ENCODE results near the gene AKAP12.

- TF ChIP-seq CTCF (IDR thresholded peaks at IDR 0.05) = no peak
- no peak for TF ChIP-seq EZH2 (IDR thresholded peaks at IDR 0.05)
- no peak for TF ChIP-seq EZH2phosphoT487 (IDR thresholded peaks at IDR 0.05)
Observed at GRCh38 chr6:151380848-151381205, 141.1 kb downstream of the AKAP12 start.
